ENCODE measurements around the gene RLBP1.
A peak's percentile ranks its signal among the peaks of the same experiment; 100 is the strongest.

Gene RLBP1

DNA sequence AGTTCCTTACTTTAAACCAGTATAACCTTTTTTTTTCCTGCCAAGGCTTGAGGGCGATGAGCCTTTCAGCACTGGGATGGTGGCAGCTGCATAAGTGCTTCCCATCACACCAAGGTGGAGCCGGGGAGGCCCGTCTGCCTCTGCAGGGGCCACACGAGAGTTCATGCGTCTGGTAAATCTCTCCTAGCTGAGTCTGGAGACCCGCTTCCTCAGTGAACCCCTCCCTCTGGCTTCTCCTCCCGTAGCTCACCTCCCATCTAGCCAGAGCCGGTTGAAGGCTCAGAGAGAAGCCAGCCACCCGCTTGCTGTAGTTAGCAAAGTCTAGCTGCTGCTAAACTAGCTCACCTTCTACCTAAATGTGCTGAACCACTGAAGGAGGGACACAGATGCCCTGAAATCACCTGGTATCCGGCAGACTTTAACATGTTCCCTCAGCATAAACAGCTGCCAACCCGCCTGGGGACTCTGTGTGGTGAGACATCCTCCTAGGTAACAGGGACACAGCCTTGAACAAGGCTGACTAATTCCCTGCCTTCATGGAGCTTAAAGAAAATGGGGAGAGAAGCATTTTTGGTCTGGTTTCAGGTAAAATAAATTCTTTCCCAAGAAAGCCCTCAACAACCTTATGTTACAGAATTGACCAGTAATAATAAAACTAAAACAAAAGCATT, 42.9 kb downstream of the RLBP1 start:
- no peak for DNase-seq (ENCODE audit: low read depth in 2 of 2)

DNA sequence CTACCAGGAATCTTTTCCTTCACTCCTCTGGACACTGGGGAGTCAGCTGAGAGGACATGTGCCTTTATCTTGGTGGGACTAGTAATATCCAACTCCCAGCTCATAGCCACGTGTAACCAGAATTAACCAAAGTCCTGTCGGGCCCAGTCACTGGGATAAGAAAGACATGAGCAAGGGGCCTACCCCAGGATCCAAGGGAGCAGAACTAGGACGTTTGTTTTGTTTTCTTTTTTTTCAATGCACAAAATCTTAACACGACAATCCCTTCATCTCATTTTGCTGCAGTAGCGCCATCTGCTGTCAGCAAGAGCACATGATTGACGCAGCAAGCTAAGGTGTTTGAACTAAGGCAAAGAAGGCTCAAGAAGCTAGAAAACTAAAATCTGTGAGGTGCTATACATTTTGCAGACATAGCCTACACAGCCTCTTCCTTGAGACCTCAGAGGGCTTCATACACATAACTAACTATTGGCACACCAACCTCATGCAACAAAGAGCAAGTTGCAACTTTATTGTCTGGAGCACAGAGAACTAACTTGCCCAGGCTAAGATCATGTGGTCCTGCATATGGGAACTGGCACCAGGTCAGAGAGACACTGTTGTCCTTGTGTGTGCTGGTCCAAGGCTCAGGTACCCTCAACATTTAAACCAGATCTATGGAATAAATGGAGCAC, 43.6 kb downstream of the RLBP1 start:
- DNase-seq (ENCODE audit: low read depth in 2 of 2): peak; percentile 44 to 53

DNA sequence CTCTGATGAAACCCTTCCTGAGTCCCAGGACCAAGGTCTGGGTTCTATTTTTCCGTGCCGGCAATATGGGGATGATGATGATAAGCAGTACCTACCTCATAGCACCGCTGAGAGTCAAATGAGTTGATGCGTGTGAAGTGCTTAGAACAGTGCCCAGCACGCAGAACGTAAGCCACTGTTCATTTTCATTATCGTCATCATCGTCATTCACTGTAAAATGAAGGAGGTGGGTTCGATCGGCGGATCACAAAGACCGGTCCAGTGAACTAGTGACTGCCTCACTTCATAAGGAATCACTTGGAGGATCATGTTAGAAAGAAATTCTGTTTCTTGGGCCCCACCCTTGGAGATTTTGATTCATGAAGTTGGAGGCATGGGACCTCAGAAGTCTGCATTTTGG, 44.3 kb downstream of the RLBP1 start:
- no peak for DNase-seq (ENCODE audit: low read depth in 2 of 2)

DNA sequence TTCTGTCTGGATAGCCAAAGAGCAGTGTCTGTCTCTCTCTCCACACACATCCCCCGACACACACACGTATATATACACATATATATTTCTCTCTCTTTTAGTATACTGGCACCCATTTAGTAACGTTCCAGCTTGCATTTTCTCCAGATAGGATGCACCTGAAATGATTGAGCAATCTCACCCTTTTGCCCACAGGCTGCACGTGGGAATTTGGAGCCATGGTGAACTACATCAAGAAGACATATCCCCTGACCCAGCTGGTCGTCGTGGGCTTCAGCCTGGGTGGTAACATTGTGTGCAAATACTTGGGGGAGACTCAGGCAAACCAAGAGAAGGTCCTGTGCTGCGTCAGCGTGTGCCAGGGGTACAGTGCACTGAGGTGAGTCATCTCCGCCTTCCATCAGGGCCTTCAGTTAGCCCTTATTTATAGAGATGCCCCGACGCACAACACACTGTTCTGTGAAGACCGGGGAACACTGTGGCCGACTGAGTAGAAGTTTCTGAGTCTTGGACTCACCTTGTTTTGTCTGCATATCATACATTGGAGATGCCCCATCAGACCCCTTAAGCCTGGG, 45.7 kb downstream of the RLBP1 start:
- DNase-seq (ENCODE audit: low read depth in 2 of 2): no peak

DNA sequence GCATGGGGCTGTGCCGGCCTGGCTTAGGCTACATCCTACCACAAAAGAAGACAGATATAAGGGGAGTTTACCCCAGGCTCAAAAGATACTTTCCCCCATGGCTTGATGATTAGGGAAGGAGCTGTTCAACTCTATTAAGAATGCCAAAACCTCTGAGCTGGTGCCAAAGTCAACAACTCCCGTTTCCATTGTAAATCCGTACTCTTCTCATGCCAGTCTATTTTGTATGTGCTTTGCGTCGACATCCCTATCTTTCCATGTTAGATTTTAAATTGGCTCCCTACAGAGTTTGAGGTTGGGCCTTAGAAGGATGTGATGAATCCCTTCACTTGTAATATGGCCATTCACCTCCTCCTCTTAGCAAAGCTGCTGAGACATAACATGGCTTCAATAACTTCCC, 46.9 kb downstream of the RLBP1 start:
- DNase-seq (ENCODE audit: low read depth in 2 of 2): no peak

DNA sequence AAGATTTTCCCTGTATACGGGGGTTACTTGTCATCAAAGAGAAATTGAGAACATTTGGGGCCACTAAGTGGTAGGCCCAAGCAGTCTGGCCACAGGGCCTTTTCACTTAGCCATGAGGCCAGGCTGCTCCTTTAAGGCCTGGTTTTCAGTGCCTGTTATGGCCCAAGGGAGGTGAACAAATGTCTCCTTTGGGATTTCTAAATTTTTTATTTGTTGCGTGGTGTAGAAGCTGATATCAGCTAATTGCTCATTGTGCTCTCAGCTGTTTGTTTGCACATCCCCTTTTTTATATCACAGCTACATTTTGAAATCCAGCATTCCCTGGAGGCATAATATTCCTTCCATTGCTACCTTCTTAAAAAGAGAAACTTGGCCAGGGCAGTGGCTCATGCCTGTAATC, 48.5 kb downstream of the RLBP1 start:
- DNase-seq (ENCODE audit: low read depth in 2 of 2): no peak

DNA sequence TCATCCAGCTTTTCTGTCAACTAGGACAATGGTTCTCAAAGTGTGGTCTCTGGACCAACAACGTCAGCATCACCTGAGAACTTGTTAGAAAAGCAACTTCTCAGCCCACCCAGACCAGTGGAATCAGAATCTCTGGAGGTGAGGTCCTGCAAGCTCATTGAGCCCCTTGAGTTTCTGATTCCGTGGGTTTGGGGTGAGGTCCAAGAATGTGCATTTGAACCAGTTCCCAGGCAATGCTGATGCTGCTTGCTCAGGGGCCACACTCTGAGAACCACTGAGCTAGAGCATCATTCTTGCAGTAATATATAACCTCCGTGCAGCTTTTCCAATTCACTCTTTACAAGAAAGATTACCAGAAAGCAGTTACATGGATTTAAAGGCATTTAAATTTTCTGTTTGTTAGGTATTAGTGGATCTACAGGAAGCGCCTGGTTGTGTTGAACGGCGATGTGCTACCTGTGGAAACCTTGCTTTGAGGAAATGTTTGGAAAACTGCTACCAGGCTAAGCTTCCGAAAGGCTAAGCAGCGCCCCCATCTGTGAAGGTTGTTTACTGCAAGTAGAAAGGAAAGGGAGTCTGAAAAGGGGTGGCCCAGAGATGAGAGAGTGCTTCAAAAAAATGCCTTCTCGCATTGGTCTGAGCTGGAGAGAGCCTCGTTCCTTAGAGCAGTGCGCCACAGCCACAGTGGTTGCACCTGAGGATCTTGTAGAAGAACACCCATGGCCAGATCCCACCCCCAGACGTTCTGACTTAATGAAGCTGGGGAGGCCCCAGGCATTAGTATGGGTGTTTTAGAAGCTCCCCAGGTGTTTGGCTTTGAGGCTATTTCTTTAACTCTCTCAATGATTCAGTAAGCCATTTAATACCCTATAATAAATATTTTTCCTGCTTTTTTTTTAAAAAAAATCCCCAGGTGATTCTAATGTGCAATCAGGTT, 50.0 kb downstream of the RLBP1 start:
- no peak for DNase-seq (ENCODE audit: low read depth in 2 of 2)

DNA sequence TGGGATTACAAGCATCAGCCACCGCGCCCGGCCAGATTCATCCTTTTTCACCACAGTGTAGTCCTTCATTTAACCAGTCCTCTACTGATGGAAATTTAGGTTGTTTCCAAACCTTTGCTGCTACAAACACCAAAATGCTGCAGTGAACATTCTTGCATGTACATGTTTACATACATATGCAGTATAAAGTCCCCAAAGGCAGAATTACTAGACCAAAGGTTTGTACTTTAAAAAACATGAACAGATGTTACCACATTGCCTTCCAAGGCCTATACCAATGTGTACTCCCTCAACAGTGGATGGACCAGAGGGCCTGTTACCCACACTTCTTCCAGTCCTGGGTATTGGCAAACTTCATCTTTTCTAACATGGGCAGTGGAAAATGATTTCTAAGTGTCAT, 51.0 kb downstream of the RLBP1 start:
- no peak for DNase-seq (ENCODE audit: low read depth in 2 of 2)

DNA sequence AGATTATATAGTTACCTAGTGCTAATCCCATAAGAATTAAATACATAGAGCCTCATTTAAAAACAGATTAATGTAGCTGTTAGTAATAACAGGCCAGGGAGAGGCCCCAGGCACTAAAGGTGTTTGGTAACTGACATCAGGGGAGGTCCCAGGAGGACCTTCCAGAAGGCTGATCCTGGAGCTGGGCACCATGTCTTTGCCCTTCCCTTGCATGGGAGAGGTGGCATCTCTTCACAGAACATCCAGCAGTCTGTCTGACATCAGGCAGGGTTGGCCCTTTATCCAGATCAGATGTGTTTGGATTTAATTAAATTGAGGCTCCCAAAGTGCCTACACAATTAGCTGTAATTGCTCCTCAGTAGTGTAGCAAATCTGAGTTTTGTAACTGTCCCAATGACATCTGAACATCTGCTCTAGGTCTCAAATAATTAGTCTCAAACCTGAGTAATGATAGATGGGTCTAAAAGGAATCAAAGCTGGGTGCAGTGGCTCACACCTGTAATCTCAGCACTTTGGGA, 53.0 kb downstream of the RLBP1 start:
- no peak for DNase-seq (ENCODE audit: low read depth in 2 of 2)

DNA sequence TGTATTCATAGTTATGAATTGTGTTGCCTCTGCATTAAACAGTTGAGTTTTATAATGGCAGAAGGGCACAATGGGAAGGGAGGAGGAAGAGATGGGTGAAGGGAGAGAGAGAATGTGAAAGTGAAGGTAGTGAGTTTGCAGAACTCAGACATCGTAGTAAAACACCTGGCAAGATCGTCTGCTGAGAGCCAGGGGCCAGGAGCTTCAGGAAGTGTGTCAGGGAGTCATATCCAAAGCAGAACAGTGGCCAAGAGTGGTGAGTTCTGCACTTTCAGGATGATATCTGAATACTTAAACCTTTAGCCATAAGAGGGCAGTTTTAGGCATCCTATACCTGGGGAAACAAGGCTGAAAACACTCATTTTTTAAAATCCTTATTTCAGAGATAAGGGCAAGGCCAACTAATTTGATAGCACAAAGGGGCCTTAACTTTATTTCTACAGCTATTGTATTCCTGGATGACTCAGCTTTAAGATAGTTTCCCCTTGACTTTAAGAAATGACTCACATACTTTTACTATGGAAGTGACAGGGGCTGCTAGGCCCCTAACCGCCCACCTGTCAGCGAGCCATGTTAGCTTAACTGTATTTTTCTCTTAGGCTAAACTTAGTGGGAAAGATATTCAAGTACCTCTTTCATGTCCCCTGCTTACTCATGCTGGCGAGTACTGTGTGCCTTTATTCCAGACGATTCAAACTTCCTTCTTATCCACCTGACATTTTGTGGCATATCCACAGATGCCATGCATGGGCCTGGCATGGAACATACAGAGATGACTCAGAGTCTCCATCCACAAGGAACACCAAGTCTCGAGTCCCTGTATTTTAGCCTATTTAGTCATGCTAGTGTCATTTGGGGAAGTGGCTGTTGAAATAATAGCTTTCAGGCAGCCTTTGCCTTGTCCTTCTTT, 53.9 kb downstream of the RLBP1 start:
- no peak for DNase-seq (ENCODE audit: low read depth in 2 of 2)

DNA sequence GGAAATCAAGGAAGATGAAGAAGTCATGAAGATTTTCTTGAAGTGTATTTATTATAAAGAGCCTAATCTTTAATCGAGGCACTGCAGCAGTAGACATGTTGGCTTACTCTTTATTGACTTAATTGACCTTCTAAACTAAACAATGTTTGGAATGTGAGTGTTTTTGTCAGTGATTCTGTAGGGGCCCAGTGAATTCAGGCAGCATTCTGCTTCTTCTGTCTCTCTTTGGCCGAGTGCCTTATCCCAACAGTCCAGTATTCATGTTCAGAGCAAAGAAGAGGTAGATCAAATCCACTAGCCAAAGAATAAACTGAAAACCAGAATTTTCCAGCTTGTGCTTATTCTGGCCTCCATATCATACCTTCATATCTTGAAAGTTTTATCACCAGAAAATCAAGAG, 55.7 kb downstream of the RLBP1 start:
- no peak for DNase-seq (ENCODE audit: low read depth in 2 of 2)

DNA sequence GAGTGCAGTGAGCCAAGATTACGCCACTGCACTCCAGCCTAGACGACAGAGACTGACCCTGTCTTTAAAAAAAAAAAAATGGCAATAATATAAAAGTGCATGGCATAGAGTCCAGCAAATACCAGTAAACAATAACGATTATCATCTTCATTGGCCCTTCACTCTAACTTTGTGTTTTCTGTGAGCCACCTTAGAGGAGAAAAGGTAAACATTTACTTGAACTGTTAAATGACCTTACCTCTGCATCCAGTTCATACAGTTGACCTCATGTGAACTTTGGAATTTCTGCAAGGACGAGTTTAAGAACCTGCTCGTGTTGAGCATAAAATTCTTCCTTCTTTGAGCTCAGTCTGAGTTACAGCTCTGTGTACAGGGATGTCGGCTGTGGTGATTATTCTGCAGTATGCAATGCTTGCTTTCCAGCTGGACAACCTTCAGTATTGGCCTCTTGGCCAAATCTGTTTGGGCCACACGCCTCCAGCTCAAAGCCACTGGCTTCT, 56.6 kb downstream of the RLBP1 start:
- DNase-seq (ENCODE audit: low read depth in 2 of 2): no peak

DNA sequence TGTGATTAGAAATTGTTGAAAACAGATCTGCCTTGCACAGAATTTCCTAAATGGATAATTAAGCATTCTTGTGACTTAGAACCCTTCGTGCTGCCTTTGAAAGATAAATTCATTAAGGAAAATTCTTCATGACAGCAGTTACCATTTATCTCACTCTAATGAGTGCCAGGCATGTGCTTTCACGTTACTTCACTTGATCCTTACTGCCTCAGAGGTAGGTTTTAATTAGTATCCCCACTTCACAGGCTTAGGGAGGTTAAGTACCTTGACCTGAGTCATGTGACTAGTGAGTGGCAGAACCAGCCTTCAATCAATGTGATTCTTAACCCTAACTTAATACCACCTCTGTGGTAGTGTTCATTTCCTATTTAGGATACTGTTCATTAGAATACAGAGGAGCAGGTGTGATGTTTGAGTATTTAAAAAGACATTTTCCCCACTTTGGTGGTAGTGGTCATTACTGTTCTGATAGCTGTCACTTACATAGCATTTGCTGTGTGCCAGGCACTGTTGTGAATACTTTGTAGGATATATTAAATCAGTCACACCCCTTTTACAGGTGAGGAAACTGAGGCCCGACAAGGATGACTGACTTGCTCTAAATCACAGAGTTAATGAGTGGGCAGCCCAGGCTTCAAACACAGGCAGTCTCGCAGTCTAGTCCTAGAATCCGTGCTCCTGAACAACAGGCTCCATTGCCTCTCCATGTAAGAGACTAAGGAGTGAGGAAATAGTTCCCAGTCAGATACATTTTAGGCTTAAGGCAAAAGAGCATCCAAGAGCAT, 57.9 kb downstream of the RLBP1 start:
- DNase-seq (ENCODE audit: low read depth in 2 of 2): no peak

DNA sequence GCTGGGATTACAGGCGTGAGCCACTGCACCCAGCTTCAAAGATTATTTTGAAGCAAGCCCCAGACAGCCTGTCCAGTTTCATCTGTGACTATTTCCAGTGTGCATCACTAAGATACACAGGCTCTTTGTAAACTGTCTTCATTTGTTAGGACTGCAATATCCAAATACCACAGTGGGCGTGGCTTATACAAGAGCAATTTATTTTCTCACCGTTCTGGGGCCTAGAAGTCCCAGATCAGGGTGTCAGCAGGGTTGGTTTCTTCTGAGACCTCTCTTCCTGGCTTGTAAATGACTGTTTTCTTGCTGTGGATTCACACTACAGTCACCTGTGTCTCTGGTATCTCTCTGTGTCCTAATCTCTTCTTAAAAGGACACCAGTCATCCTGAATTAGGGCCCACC, 59.7 kb downstream of the RLBP1 start:
- DNase-seq (ENCODE audit: low read depth in 2 of 2): no peak
